HepG2 (cell line): Measurements from ENCODE around the gene TGIF1. TPM values are rescaled to one million over a fixed set of nuclear protein-coding genes. Genes with fewer than 3 reads are reported as not detected.
A peak's percentile ranks its signal among the peaks of the same experiment; 100 is the strongest.

Experiments used
- ARHGAP35 ChIP-seq: sonication (generic); formaldehyde crosslinking; IDR thresholded peaks from 2 replicates; pipeline ENCODE4 v1.9.0; 2022; ENCODE audit warnings: mild to moderate bottlenecking, inconsistent platforms, moderate library complexity, missing genetic modification reagents, borderline replicate concordance
- ARNT2 ChIP-seq: sonication (generic); formaldehyde crosslinking; IDR thresholded peaks from 2 replicates; pipeline ENCODE4 v1.8.0; 2022; ENCODE audit warnings: mild to moderate bottlenecking, low read depth, missing genetic modification reagents, moderate library complexity
- BCL6 ChIP-seq: IDR thresholded peaks from 2 replicates; pipeline ENCODE4 v1.6.1; 2016; ENCODE audit warnings: missing genetic modification reagents, missing compliant biosample characterization
- BHLHE40 ChIP-seq: IDR thresholded peaks from 2 replicates; pipeline ENCODE4 v1.6.1; 2011; ENCODE audit warnings: low read length, improper control_type of control experiment
- CHCHD3 ChIP-seq: sonication (generic); formaldehyde crosslinking; IDR thresholded peaks from 2 replicates; pipeline ENCODE4 v1.8.0; 2022; ENCODE audit warnings: mild to moderate bottlenecking, missing genetic modification reagents, moderate library complexity
- DDIT3 ChIP-seq: sonication (generic); formaldehyde crosslinking; IDR thresholded peaks from 2 replicates; pipeline ENCODE4 v1.4.0; 2020; ENCODE audit warnings: mild to moderate bottlenecking, missing genetic modification reagents
- DMAP1 ChIP-seq: IDR thresholded peaks from 2 replicates; pipeline ENCODE4 v1.6.1; 2016
- FOXK2 ChIP-seq: fragments of 450-650 bp; IDR thresholded peaks from 2 replicates; pipeline ENCODE4 v1.6.1; 2016
- FOXP1 ChIP-seq, 2 experiments: fragments of 450-650 bp in 1 of 2; IDR thresholded peaks; 2 replicates each; pipeline ENCODE4 v1.6.1; 2017 to 2018; ENCODE audit warnings: antibody characterized with exemption in 1 of 2
- GATAD1 ChIP-seq: IDR thresholded peaks from 2 replicates; pipeline ENCODE4 v1.6.1; 2016; ENCODE audit warnings: missing genetic modification reagents, missing compliant biosample characterization
- GMEB1 ChIP-seq: sonication (generic); formaldehyde crosslinking; IDR thresholded peaks from 2 replicates; pipeline ENCODE4 v1.5.1; 2020; ENCODE audit warnings: missing genetic modification reagents, mild to moderate bottlenecking, borderline replicate concordance
- IRF2 ChIP-seq: IDR thresholded peaks from 2 replicates; pipeline ENCODE4 v1.6.1; 2018; ENCODE audit warnings: missing genetic modification reagents, missing compliant biosample characterization
- MED1 ChIP-seq: sonication (generic); formaldehyde crosslinking; IDR thresholded peaks from 2 replicates; pipeline ENCODE4 v1.4.0; 2020; ENCODE audit warnings: missing genetic modification reagents
- NFE2 ChIP-seq: sonication (generic); formaldehyde crosslinking; IDR thresholded peaks from 2 replicates; pipeline ENCODE4 v1.4.0; 2020; ENCODE audit warnings: missing genetic modification reagents
- NFYB ChIP-seq: sonication (generic); formaldehyde crosslinking; IDR thresholded peaks from 2 replicates; pipeline ENCODE4 v1.4.0; 2020; ENCODE audit warnings: missing genetic modification reagents
- NFYC ChIP-seq: IDR thresholded peaks from 2 replicates; pipeline ENCODE4 v1.6.1; 2016; ENCODE audit warnings: missing genetic modification reagents, missing compliant biosample characterization
- PLRG1 ChIP-seq: fragments of 450-650 bp; conservative IDR thresholded peaks from 2 replicates; pipeline ENCODE4 v1.6.1; 2016
- SALL1 ChIP-seq: sonication (generic); formaldehyde crosslinking; IDR thresholded peaks from 2 replicates; pipeline ENCODE4 v1.8.0; 2022; ENCODE audit warnings: mild to moderate bottlenecking, missing genetic modification reagents
- SP5 ChIP-seq: IDR thresholded peaks from 2 replicates; pipeline ENCODE4 v1.6.1; 2016; ENCODE audit warnings: low read depth, borderline replicate concordance
- TAF15 ChIP-seq: fragments of 200-400 bp; formaldehyde crosslinking; IDR thresholded peaks from one replicate; pipeline ENCODE4 v1.6.1; 2018; ENCODE audit warnings: mild to moderate bottlenecking, low read depth, low read length; ENCODE audit not compliant: poor library complexity, severe bottlenecking
- TEAD3 ChIP-seq: optimal IDR thresholded peaks from 2 replicates; pipeline ENCODE3; 2016; ENCODE audit warnings: borderline replicate concordance
- ZC3H4 ChIP-seq: sonication (generic); formaldehyde crosslinking; IDR thresholded peaks from 2 replicates; pipeline ENCODE4 v1.4.0; 2020; ENCODE audit warnings: missing genetic modification reagents, borderline replicate concordance
- ZNF292 ChIP-seq: sonication (generic); formaldehyde crosslinking; IDR thresholded peaks from 2 replicates; pipeline ENCODE4 v1.8.1; 2022; ENCODE audit warnings: mild to moderate bottlenecking, low read depth, missing genetic modification reagents, borderline replicate concordance
- ZNF629 ChIP-seq: sonication (generic); formaldehyde crosslinking; conservative IDR thresholded peaks from 2 replicates; pipeline ENCODE4 v1.5.0; 2020; ENCODE audit warnings: missing genetic modification reagents
- ZNF749 ChIP-seq: sonication (generic); formaldehyde crosslinking; IDR thresholded peaks from 2 replicates; pipeline ENCODE4 v1.8.0; 2022; ENCODE audit warnings: mild to moderate bottlenecking, missing genetic modification reagents, moderate library complexity, borderline replicate concordance
- ZNF773 ChIP-seq: sonication (generic); formaldehyde crosslinking; IDR thresholded peaks from 2 replicates; pipeline ENCODE4 v1.4.0; 2020; ENCODE audit warnings: missing genetic modification reagents, borderline replicate concordance
- polyA plus RNA-seq, 8 experiments: library from polyadenylated mRNA; depleted of rRNA in 3 of 8; stranded (reverse) in 7 of 8; unstranded in 1 of 8; fragments of >200 nt; fragmentation: Illumina TruSeq in 4 of 8; extraction: Trizol in 4 of 8; gene quantifications; 2 replicates each; pipeline versions ENCODE4 v1.2.1 to v1.2.3, GENCODE V29; 2011 to 2016; ENCODE audit warnings: low read depth in 4 of 8, missing spikeins in 1 of 8, mixed read lengths in 1 of 8; ENCODE audit not compliant: insufficient read depth in 1 of 8
- total RNA-seq, 5 experiments: library from RNA; depleted of rRNA; stranded (reverse); fragments of >200 nt; fragmentation: Illumina TruSeq; extraction: Trizol; gene quantifications; 2 replicates each; pipeline ENCODE4 v1.2.3, GENCODE V29; 2016; ENCODE audit warnings: low read depth in 1 of 5
- TF ChIP-seq, protein P1 (sequence below): sonication (generic); formaldehyde crosslinking; IDR thresholded peaks from 2 replicates; pipeline ENCODE4 v1.4.0; 2020; ENCODE audit warnings: missing genetic modification reagents
- TF ChIP-seq, protein P2 (sequence below): sonication (generic); formaldehyde crosslinking; IDR thresholded peaks from 2 replicates; pipeline ENCODE4 v1.4.0; 2020; ENCODE audit warnings: missing genetic modification reagents; ENCODE audit errors: not compliant biosample characterization

The TGIF1 gene
- total and polyA plus RNA-seq, 2 of the 13 experiments (the other 11 are each of a cell fraction or from before 2014, with no cell fraction given): 50.0 to 76.1 TPM

- TF ChIP-seq TAF15 (peak; percentile 34), PLRG1 (no peak), CHCHD3 (CRISPR knock-in tag) (no peak), ZNF629 (CRISPR knock-in tag) (0 out of 2 replicates have a peak, but pooled peaks have one; percentile 10), GMEB1 (CRISPR knock-in tag) (no peak), NFYB (peak; percentile 41; the same call in 1 of the 2 replicates), DDIT3 (CRISPR knock-in tag) (0 out of 2 replicates have a peak, but pooled peaks have one; percentile 73), TEAD3 (CRISPR knock-in tag) (no peak), FOXP1 (IDR thresholded peaks at IDR 0.05) (no peak), FOXP1 (CRISPR knock-in tag; IDR thresholded peaks at IDR 0.05) (peak; percentile 14; the same call in 1 of the 2 replicates), NFE2 (CRISPR knock-in tag) (no peak), MED1 (CRISPR knock-in tag) (peak; percentile 75; the same call in 1 of the 2 replicates), SP5 (CRISPR knock-in tag) (peak; percentile 41; the same call in 1 of the 2 replicates), ZNF749 (no peak; the same call in 1 of the 2 replicates), GATAD1 (0 out of 2 replicates have a peak, but pooled peaks have one; percentile 37), BCL6 (CRISPR knock-in tag) (peak; percentile 41; the same call in 1 of the 2 replicates), ZC3H4 (CRISPR knock-in tag) (peak; percentile 69), DMAP1 (CRISPR knock-in tag) (peak; percentile 70; the same call in 1 of the 2 replicates), ARNT2 (CRISPR knock-in tag) (peak; percentile 57; the same call in 1 of the 2 replicates), SALL1 (CRISPR knock-in tag) (peak; percentile 58), ARHGAP35 (peak; percentile 26; the same call in 1 of the 2 replicates), ZNF292 (CRISPR knock-in tag) (peak; percentile 71; the same call in 1 of the 2 replicates), NFYC (CRISPR knock-in tag) (0 out of 2 replicates have a peak, but pooled peaks have one; percentile 34), ZNF773 (CRISPR knock-in tag) (peak; percentile 50; the same call in 1 of the 2 replicates), IRF2 (CRISPR knock-in tag) (0 out of 2 replicates have a peak, but pooled peaks have one; percentile 26), BHLHE40 (peak; percentile 42; the same call in 1 of the 2 replicates), FOXK2 (peak; percentile 16; the same call in 1 of the 2 replicates)
- TF ChIP-seq, protein P1, sequence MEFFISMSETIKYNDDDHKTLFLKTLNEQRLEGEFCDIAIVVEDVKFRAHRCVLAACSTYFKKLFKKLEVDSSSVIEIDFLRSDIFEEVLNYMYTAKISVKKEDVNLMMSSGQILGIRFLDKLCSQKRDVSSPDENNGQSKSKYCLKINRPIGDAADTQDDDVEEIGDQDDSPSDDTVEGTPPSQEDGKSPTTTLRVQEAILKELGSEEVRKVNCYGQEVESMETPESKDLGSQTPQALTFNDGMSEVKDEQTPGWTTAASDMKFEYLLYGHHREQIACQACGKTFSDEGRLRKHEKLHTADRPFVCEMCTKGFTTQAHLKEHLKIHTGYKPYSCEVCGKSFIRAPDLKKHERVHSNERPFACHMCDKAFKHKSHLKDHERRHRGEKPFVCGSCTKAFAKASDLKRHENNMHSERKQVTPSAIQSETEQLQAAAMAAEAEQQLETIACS: peak; percentile 79
- TF ChIP-seq, protein P2, sequence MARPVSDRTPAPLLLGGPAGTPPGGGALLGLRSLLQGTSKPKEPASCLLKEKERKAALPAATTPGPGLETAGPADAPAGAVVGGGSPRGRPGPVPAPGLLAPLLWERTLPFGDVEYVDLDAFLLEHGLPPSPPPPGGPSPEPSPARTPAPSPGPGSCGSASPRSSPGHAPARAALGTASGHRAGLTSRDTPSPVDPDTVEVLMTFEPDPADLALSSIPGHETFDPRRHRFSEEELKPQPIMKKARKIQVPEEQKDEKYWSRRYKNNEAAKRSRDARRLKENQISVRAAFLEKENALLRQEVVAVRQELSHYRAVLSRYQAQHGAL: no peak
Measured at GRCh38 chr18:3448838-3449511, 997 bp upstream of the TGIF1 start (continued).
